Measurements from ENCODE around the gene CNTNAP2.

GRCh38 chr7:146355216-146355615, 238.6 kb downstream of the CNTNAP2 start:
- no peak for TF ChIP-seq EZH2 (IDR thresholded peaks at IDR 0.05)
- TF ChIP-seq POLR2AphosphoS5 (IDR thresholded peaks at IDR 0.05; ENCODE audit: borderline replicate concordance, low read depth, low read length) = no peak
